GM21529 (cell line): ENCODE results near the gene KCNQ4.

ENCODE experiments used
- ATAC-seq: cut with Tn5 transposase; IDR thresholded peaks from one replicate; pipeline ENCODE4 v1.9.1; 2021; ENCODE audit not compliant: unreplicated experiment

Gene KCNQ4

GRCh38 chr1:40887652-40888051, 104.1 kb downstream of the KCNQ4 start:
- ATAC-seq = no peak
